NCI-H524 (cell line): ENCODE data around the gene NAA20.

Source experiments
- DNase-seq, 2 experiments: peaks; one replicate each; lab custom pipeline; 2025; lab: John Stamatoyannopoulos, UW

NAA20 gene

GRCh38 chr20:20019123-20019522, 2.0 kb downstream of the NAA20 start:
- DNase-seq = no peak

GRCh38 chr20:20020908-20021307, 3.7 kb downstream of the NAA20 start:
- DNase-seq = no peak

- no peak for DNase-seq
These were observed 4.7 kb downstream of the NAA20 start for GRCh38 chr20:20021835-20022234.

GRCh38 chr20:20022498-20022897, 5.3 kb downstream of the NAA20 start:
- DNase-seq = no peak

- no peak for DNase-seq
These were observed 6.2 kb downstream of the NAA20 start for GRCh38 chr20:20023395-20023794.

- no peak for DNase-seq
These were observed 7.8 kb downstream of the NAA20 start for GRCh38 chr20:20024942-20025341.

GRCh38 chr20:20027284-20027683, 10.1 kb downstream of the NAA20 start:
- no peak for DNase-seq

- no peak for DNase-seq
These were observed 14.6 kb downstream of the NAA20 start for GRCh38 chr20:20031790-20032189.

GRCh38 chr20:20034486-20034885, 17.3 kb downstream of the NAA20 start:
- DNase-seq = no peak

- DNase-seq = peak; percentile 54 to 68
These were observed 19.6 kb downstream of the NAA20 start for GRCh38 chr20:20036756-20037155.

- no peak for DNase-seq
These were observed 20.8 kb downstream of the NAA20 start for GRCh38 chr20:20037960-20038359.

- DNase-seq = no peak
These were observed 21.4 kb downstream of the NAA20 start for GRCh38 chr20:20038586-20038985.

GRCh38 chr20:20039752-20040387, 22.7 kb downstream of the NAA20 start:
- DNase-seq = no peak

GRCh38 chr20:20051767-20052073, 34.6 kb downstream of the NAA20 start:
- no peak for DNase-seq

- DNase-seq = peak; percentile 94 to 98
These were observed 35.2 kb downstream of the NAA20 start, which contains the start of the genes CFAP61 and CRNKL1 for GRCh38 chr20:20052074-20052970. TSS of gene CFAP61 (plus strand) at chr20:20052532. CDS start at chr20:20056654, 4,122 bp downstream. TSS of gene CRNKL1 (minus strand) at chr20:20052466. CDS start at chr20:20052342, 124 bp downstream.

- peak; percentile 79 to 92 for DNase-seq
These were observed 43.3 kb downstream of the NAA20 start for GRCh38 chr20:20060234-20060998.

GRCh38 chr20:20063941-20064702, 47.0 kb downstream of the NAA20 start:
- no peak for DNase-seq

GRCh38 chr20:20065361-20065760, 48.2 kb downstream of the NAA20 start:
- DNase-seq = no peak

GRCh38 chr20:20070871-20071726, 53.9 kb downstream of the NAA20 start:
- no peak for DNase-seq

- peak; percentile 84 to 93 for DNase-seq
These were observed 56.7 kb downstream of the NAA20 start for GRCh38 chr20:20073801-20074371.
